ENCODE measurements around the gene BPIFB2. TPM values are rescaled to one million over a fixed set of nuclear protein-coding genes. Genes with fewer than 3 reads are reported as not detected.

BPIFB2 gene
- total and polyA plus RNA-seq, 2 donors from 2014 or later, result not detected

GRCh38 chr20:32980990-32981389 is 26.5 kb upstream of the BPIFB2 start:
- Histone ChIP-seq H3K9me3 (ENCODE audit: control insufficient read depth in 2 of 3, insufficient read depth in 1 of 3, low read length in 3 of 3) (no peaks in the 10 kb centered on the region), H3K4me3 (ENCODE audit: low read length in 3 of 3) (no peak overlapping the region), H3K4me1 (ENCODE audit: control insufficient read depth in 2 of 3, insufficient read depth in 2 of 3, low read depth in 1 of 3, low read length in 3 of 3) (no peaks in the 10 kb centered on the region), H3K27ac (ENCODE audit: low read depth in 2 of 2, low read length in 2 of 2) (no peak overlapping the region), H3K36me3 (ENCODE audit: control insufficient read depth in 2 of 3, insufficient read depth in 3 of 3, low read length in 3 of 3) (no peaks in the 10 kb centered on the region), H3K27me3 (ENCODE audit: control insufficient read depth, insufficient read depth, low read length) (no peaks in the 10 kb centered on the region), H3K9ac (ENCODE audit: low read length in 3 of 3) (no peak overlapping the region)
- TF ChIP-seq CTCF (IDR thresholded peaks at IDR 0.05; ENCODE audit: borderline replicate concordance, extremely low read depth, insufficient read depth), result no peak
- intact Hi-C loops (cut with DNase I), result no loop called here
- FAIRE-seq (no peak), DNase-seq (no peak)

- intact Hi-C loops (cut with DNase I), result no loop called here
- no peak overlapping the region for H3K9ac ChIP-seq (ENCODE audit: low read length in 3 of 3)
- H3K27ac ChIP-seq (ENCODE audit: low read depth in 2 of 2, low read length in 2 of 2), result no peak overlapping the region
These were observed 24.7 kb upstream of the BPIFB2 start for GRCh38 chr20:32982617-32983458.

GRCh38 chr20:32983459-32984112 is 23.9 kb upstream of the BPIFB2 start:
- FAIRE-seq, result no peak
- DNase-seq, result no peak
- intact Hi-C loops (cut with DNase I), result no loop called here
- Histone ChIP-seq H3K36me3 (ENCODE audit: control insufficient read depth in 2 of 3, insufficient read depth in 3 of 3, low read length in 3 of 3) (no peaks in the 10 kb centered on the region), H3K4me3 (ENCODE audit: low read length in 3 of 3) (no peak overlapping the region), H3K9me3 (ENCODE audit: control insufficient read depth in 2 of 3, insufficient read depth in 1 of 3, low read length in 3 of 3) (no peaks in the 10 kb centered on the region), H3K27ac (ENCODE audit: low read depth in 2 of 2, low read length in 2 of 2) (no peak overlapping the region), H3K27me3 (ENCODE audit: control insufficient read depth, insufficient read depth, low read length) (no peaks in the 10 kb centered on the region), H3K9ac (ENCODE audit: low read length in 3 of 3) (no peak overlapping the region), H3K4me1 (ENCODE audit: control insufficient read depth in 2 of 3, insufficient read depth in 2 of 3, low read depth in 1 of 3, low read length in 3 of 3) (no peaks in the 10 kb centered on the region)
- no peak for TF ChIP-seq CTCF (IDR thresholded peaks at IDR 0.05; ENCODE audit: borderline replicate concordance, extremely low read depth, insufficient read depth)

More at GRCh38 chr20:32982617-32983458, 24.7 kb upstream of the BPIFB2 start:
- H3K9me3 ChIP-seq (ENCODE audit: control insufficient read depth in 2 of 3, insufficient read depth in 1 of 3, low read length in 3 of 3), result no peaks in the 10 kb centered on the region
- H3K4me3 ChIP-seq (ENCODE audit: low read length in 3 of 3), result no peak overlapping the region
- no peaks in the 10 kb centered on the region for H3K27me3 ChIP-seq (ENCODE audit: control insufficient read depth, insufficient read depth, low read length)
- H3K4me1 ChIP-seq (ENCODE audit: control insufficient read depth in 2 of 3, insufficient read depth in 2 of 3, low read depth in 1 of 3, low read length in 3 of 3), result no peaks in the 10 kb centered on the region
- DNase-seq, result peak in 4 of 5 donors; percentile 59 to 73 (median 63)
- no peaks in the 10 kb centered on the region for H3K36me3 ChIP-seq (ENCODE audit: control insufficient read depth in 2 of 3, insufficient read depth in 3 of 3, low read length in 3 of 3)
- TF ChIP-seq CTCF (IDR thresholded peaks at IDR 0.05; ENCODE audit: borderline replicate concordance, extremely low read depth, insufficient read depth), result no peak
- FAIRE-seq, result no peak
